Measurements from ENCODE around the gene CACYBP.
A peak's percentile ranks its signal among the peaks of the same experiment; 100 is the strongest.

The CACYBP gene

DNA sequence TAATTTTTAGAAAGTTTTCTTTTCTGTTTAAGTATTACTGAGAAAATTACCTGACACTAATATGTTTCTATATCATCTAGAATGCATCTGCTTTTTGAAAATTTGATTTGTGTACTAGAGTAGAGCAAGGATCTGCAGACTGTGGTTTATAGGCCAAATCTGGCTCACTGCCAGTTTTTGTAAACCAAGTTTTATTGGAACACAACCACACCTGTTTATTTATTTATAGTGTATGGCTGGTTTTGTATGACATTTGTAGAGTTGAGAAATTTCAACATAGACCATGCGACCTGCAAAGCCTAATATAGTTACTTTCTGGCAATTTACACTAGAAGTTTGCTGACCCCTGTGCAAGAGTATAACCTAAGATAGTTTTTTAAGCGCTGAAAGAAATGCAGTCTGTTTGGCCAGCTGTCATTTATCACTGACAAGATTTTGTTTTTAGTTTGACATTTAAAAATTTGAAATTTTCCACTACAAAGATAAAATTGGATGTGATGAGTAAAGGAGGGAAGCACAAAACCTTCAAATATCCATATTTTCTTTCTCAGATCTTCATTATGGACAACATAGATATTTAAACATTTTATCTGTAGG is 36.1 kb upstream of the CACYBP start:
- Histone ChIP-seq H3K23ac (ENCODE audit: low read length) (no peak overlapping the region), H3K14ac (ENCODE audit: low read length) (no peak overlapping the region), H3K4me2 (ENCODE audit: low read length) (no peak overlapping the region), H3K4me3 (ENCODE audit: low read depth, low read length) (no peak overlapping the region), H2BK12ac (ENCODE audit: low read length) (no peak overlapping the region), H2BK120ac (ENCODE audit: insufficient read depth, low read length, poor library complexity) (no peak overlapping the region), H4K8ac (ENCODE audit: low read depth, low read length) (no peak overlapping the region), H3K36me3 (ENCODE audit: control insufficient read depth in 1 of 2, insufficient read depth in 2 of 2, low read length in 2 of 2) (no peaks in the 10 kb centered on the region), H4K91ac (ENCODE audit: low read depth, low read length) (no peak overlapping the region), H3K79me1 (ENCODE audit: low read length) (peaks cover 14% of the 10 kb centered on the region), H2BK5ac (ENCODE audit: low read depth, low read length, poor library complexity) (no peak overlapping the region), H2AK5ac (ENCODE audit: low read length) (no peak overlapping the region), H3K9ac (ENCODE audit: low read length) (no peak overlapping the region), H3K27me3 (ENCODE audit: insufficient read depth, low read length) (no peaks in the 10 kb centered on the region), H3K79me2 (ENCODE audit: control insufficient read depth, insufficient read depth, low read length, poor library complexity) (no peaks in the 10 kb centered on the region), H3K4ac (ENCODE audit: low read depth, low read length) (no peak overlapping the region), H2AFZ (ENCODE audit: insufficient read depth, low read length, poor library complexity) (no peak overlapping the region), H3K27ac (ENCODE audit: low read depth, low read length) (no peak overlapping the region), H3K18ac (ENCODE audit: low read length) (no peak overlapping the region), H4K12ac (ENCODE audit: low read depth, low read length) (no peak overlapping the region), H3K4me1 (ENCODE audit: control insufficient read depth in 1 of 2, insufficient read depth in 2 of 2, low read length in 2 of 2) (peaks cover 0 to 13% of the 10 kb centered on the region in 2 experiments), H3K9me3 (ENCODE audit: insufficient read depth, low read depth, low read length) (no peaks in the 10 kb centered on the region)
- WGBS (ENCODE audit: extremely low coverage, insufficient coverage, insufficient read length), result no CpG with 5 or more reads among the region's 2 CpGs
- no peak for DNase-seq

DNA sequence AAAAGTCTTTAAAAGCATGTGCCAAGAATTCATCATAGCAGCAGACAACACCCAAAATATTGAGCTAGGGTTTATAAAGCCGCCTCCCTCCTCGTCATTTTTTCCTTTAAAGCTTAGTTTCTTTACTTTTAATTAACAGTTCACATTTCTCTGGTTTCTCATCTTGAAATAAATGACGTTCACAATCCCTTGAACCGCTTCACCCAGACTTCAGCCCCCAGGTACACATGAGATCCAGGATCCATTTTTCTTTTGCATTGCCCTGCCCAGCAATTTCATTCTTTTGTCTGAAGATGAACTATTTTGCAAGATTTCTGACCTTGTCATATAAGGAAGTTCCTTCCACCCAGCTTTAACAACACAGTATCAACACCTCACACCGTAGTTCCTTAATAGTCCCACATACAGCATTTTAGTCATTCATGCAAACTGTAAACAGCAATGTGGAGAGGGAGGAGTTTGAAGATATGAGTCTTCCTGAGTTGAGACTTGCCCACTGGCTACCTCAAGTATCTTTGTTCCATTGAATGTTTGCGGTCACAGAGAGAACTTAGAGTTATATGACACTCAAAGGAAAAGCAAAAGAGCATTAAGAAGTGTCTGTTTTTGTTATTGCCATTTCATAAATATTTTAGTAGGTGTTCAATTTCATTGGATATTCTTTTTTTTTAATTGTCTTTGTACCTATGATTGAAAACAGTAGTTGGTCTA is 35.3 kb upstream of the CACYBP start:
- no peak overlapping the region for H2BK12ac ChIP-seq (ENCODE audit: low read length)
- no peak overlapping the region for H3K27ac ChIP-seq (ENCODE audit: low read depth, low read length)
- H3K23ac ChIP-seq (ENCODE audit: low read length), result no peak overlapping the region
- no peak overlapping the region for H3K9ac ChIP-seq (ENCODE audit: low read length)
- no peak overlapping the region for H4K12ac ChIP-seq (ENCODE audit: low read depth, low read length)
- H3K9me3 ChIP-seq (ENCODE audit: insufficient read depth, low read depth, low read length), result no peaks in the 10 kb centered on the region
- H2AK5ac ChIP-seq (ENCODE audit: low read length), result no peak overlapping the region
- no peaks in the 10 kb centered on the region for H3K79me2 ChIP-seq (ENCODE audit: control insufficient read depth, insufficient read depth, low read length, poor library complexity)
- peak; percentile 53 to 79 for DNase-seq
- H3K36me3 ChIP-seq (ENCODE audit: control insufficient read depth in 1 of 2, insufficient read depth in 2 of 2, low read length in 2 of 2), result no peaks in the 10 kb centered on the region
- no peak overlapping the region for H3K18ac ChIP-seq (ENCODE audit: low read length)
- H2BK120ac ChIP-seq (ENCODE audit: insufficient read depth, low read length, poor library complexity), result no peak overlapping the region
- no peak overlapping the region for H3K4ac ChIP-seq (ENCODE audit: low read depth, low read length)
- no peak overlapping the region for H3K4me3 ChIP-seq (ENCODE audit: low read depth, low read length)
- H2BK5ac ChIP-seq (ENCODE audit: low read depth, low read length, poor library complexity), result no peak overlapping the region
- no peak overlapping the region for H2AFZ ChIP-seq (ENCODE audit: insufficient read depth, low read length, poor library complexity)
- H3K4me1 ChIP-seq (ENCODE audit: control insufficient read depth in 1 of 2, insufficient read depth in 2 of 2, low read length in 2 of 2), result peaks cover 4 to 18% of the 10 kb centered on the region in 2 experiments
- H3K4me2 ChIP-seq (ENCODE audit: low read length), result no peak overlapping the region
- H3K14ac ChIP-seq (ENCODE audit: low read length), result no peak overlapping the region
- H4K91ac ChIP-seq (ENCODE audit: low read depth, low read length), result no peak overlapping the region
- no CpG with 5 or more reads among the region's 6 CpGs for WGBS (ENCODE audit: extremely low coverage, insufficient coverage, insufficient read length)
- H4K8ac ChIP-seq (ENCODE audit: low read depth, low read length), result no peak overlapping the region
- peaks cover 16% of the 10 kb centered on the region for H3K79me1 ChIP-seq (ENCODE audit: low read length)
- H3K27me3 ChIP-seq (ENCODE audit: insufficient read depth, low read length), result no peaks in the 10 kb centered on the region

DNA sequence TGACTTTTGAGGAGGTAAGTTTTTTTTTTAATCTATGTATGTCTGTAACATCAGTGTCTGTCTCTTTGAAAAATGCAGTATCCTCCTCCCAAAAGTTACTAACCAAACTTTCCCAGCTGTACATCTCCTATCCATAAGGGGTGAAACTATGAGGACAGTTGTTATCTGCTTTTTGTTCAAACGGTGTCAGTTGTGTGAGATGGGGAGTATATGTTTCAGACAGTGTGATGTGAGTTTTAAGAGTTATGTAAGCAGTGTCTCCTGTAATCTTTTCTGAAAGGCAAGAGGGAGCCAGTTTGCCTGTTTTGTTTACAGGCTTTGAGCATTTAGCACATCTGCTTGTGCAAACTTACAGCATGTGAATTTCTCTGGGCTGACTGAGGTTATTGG is 34.8 kb upstream of the CACYBP start:
- H3K27me3 ChIP-seq (ENCODE audit: insufficient read depth, low read length), result no peaks in the 10 kb centered on the region
- no peak overlapping the region for H3K4ac ChIP-seq (ENCODE audit: low read depth, low read length)
- no peaks in the 10 kb centered on the region for H3K36me3 ChIP-seq (ENCODE audit: control insufficient read depth in 1 of 2, insufficient read depth in 2 of 2, low read length in 2 of 2)
- no peak for DNase-seq
- H3K4me3 ChIP-seq (ENCODE audit: low read depth, low read length), result no peak overlapping the region
- H3K9ac ChIP-seq (ENCODE audit: low read length), result no peak overlapping the region
- no peak overlapping the region for H4K91ac ChIP-seq (ENCODE audit: low read depth, low read length)
- H3K23ac ChIP-seq (ENCODE audit: low read length), result no peak overlapping the region
- H2BK12ac ChIP-seq (ENCODE audit: low read length), result no peak overlapping the region
- peak overlapping the region; percentile 2 for H3K4me2 ChIP-seq (ENCODE audit: low read length)
- no CpG with 5 or more reads among the region's 1 CpG for WGBS (ENCODE audit: extremely low coverage, insufficient coverage, insufficient read length)
- no peak overlapping the region for H2BK5ac ChIP-seq (ENCODE audit: low read depth, low read length, poor library complexity)
- no peak overlapping the region for H4K8ac ChIP-seq (ENCODE audit: low read depth, low read length)
- H3K79me1 ChIP-seq (ENCODE audit: low read length), result peaks cover 16% of the 10 kb centered on the region
- H4K12ac ChIP-seq (ENCODE audit: low read depth, low read length), result no peak overlapping the region
- H2AK5ac ChIP-seq (ENCODE audit: low read length), result no peak overlapping the region
- H3K14ac ChIP-seq (ENCODE audit: low read length), result no peak overlapping the region
- H3K27ac ChIP-seq (ENCODE audit: low read depth, low read length), result peak overlapping the region; percentile 81
- no peaks in the 10 kb centered on the region for H3K9me3 ChIP-seq (ENCODE audit: insufficient read depth, low read depth, low read length)
- peaks cover 7 to 19% of the 10 kb centered on the region in 2 experiments for H3K4me1 ChIP-seq (ENCODE audit: control insufficient read depth in 1 of 2, insufficient read depth in 2 of 2, low read length in 2 of 2)
- H2AFZ ChIP-seq (ENCODE audit: insufficient read depth, low read length, poor library complexity), result no peak overlapping the region
- H3K79me2 ChIP-seq (ENCODE audit: control insufficient read depth, insufficient read depth, low read length, poor library complexity), result no peaks in the 10 kb centered on the region
- H2BK120ac ChIP-seq (ENCODE audit: insufficient read depth, low read length, poor library complexity), result no peak overlapping the region
- H3K18ac ChIP-seq (ENCODE audit: low read length), result no peak overlapping the region

DNA sequence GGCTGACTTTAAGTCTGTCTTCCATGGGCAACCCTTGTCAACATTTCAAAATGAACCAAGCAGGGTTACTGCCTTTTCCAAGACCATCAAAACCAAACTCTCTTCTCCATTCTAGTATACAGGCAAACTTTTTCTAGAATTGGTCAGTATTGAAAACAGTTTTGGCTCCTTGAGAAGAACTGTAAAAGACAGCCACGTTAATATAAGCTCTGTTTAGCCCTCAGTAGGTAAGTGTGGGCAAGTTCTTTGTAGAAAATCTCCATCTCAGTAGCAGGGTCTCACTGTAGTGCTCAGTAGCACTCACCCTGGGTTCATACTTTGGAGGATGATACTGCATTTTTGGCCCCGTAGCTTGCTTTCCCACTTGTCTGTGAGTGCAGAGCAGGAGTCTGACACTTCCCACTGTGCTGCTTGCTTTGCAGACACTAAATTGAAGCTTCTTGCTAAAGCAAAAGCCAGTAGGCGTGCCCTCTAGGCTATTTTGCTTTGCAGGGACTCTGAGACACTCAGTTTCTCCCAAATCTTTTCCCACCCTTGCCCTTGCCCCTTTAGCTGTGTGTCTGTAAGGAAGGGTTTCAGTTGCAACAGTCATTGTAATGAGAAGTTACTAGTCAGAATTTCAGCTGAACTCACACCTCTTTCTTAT is 34.3 kb upstream of the CACYBP start:
- no peak overlapping the region for H4K12ac ChIP-seq (ENCODE audit: low read depth, low read length)
- H3K79me2 ChIP-seq (ENCODE audit: control insufficient read depth, insufficient read depth, low read length, poor library complexity), result no peaks in the 10 kb centered on the region
- no peak overlapping the region for H4K91ac ChIP-seq (ENCODE audit: low read depth, low read length)
- peak overlapping the region; percentile 81 for H3K27ac ChIP-seq (ENCODE audit: low read depth, low read length)
- H3K4me1 ChIP-seq (ENCODE audit: control insufficient read depth in 1 of 2, insufficient read depth in 2 of 2, low read length in 2 of 2), result peaks cover 8 to 20% of the 10 kb centered on the region in 2 experiments
- no peaks in the 10 kb centered on the region for H3K9me3 ChIP-seq (ENCODE audit: insufficient read depth, low read depth, low read length)
- H3K27me3 ChIP-seq (ENCODE audit: insufficient read depth, low read length), result no peaks in the 10 kb centered on the region
- WGBS (ENCODE audit: extremely low coverage, insufficient coverage, insufficient read length), result no CpG with 5 or more reads among the region's 3 CpGs
- no peak overlapping the region for H2BK12ac ChIP-seq (ENCODE audit: low read length)
- H3K36me3 ChIP-seq (ENCODE audit: control insufficient read depth in 1 of 2, insufficient read depth in 2 of 2, low read length in 2 of 2), result no peaks in the 10 kb centered on the region
- no peak overlapping the region for H3K14ac ChIP-seq (ENCODE audit: low read length)
- H2AFZ ChIP-seq (ENCODE audit: insufficient read depth, low read length, poor library complexity), result no peak overlapping the region
- H3K23ac ChIP-seq (ENCODE audit: low read length), result no peak overlapping the region
- H2BK120ac ChIP-seq (ENCODE audit: insufficient read depth, low read length, poor library complexity), result peak overlapping the region; percentile 5
- H2AK5ac ChIP-seq (ENCODE audit: low read length), result no peak overlapping the region
- DNase-seq, result no peak
- H3K79me1 ChIP-seq (ENCODE audit: low read length), result peaks cover 16% of the 10 kb centered on the region
- H3K4ac ChIP-seq (ENCODE audit: low read depth, low read length), result no peak overlapping the region
- peak overlapping the region; percentile 2 for H3K4me2 ChIP-seq (ENCODE audit: low read length)
- no peak overlapping the region for H3K9ac ChIP-seq (ENCODE audit: low read length)
- H2BK5ac ChIP-seq (ENCODE audit: low read depth, low read length, poor library complexity), result no peak overlapping the region
- peak overlapping the region; percentile 8 for H4K8ac ChIP-seq (ENCODE audit: low read depth, low read length)
- no peak overlapping the region for H3K4me3 ChIP-seq (ENCODE audit: low read depth, low read length)
- no peak overlapping the region for H3K18ac ChIP-seq (ENCODE audit: low read length)
